ENCODE measurements around the gene ZNF19. TPM values are rescaled to one million over a fixed set of nuclear protein-coding genes. Genes with fewer than 3 reads are reported as not detected.

Gene ZNF19
- total RNA-seq, 1 experiment from 2014 or later = 4.7 TPM

- peaks cover 3% of the 10 kb centered on the region; the same call in 1 of the 2 replicates for H3K27me3 Mint-ChIP-seq (ENCODE audit: low read depth)
- H2AK5ac ChIP-seq (ENCODE audit: insufficient read length, low read length) = no peak overlapping the region
- no peaks in the 10 kb centered on the region for H3K27me3 ChIP-seq (ENCODE audit: insufficient read depth, low read length)
- no peak overlapping the region for H3K18ac ChIP-seq (ENCODE audit: insufficient read length, low read depth, low read length)
- H3K4me1 Mint-ChIP-seq = no peaks in the 10 kb centered on the region
- no peak overlapping the region for H4K8ac ChIP-seq (replicated peaks; ENCODE audit: insufficient read length, low read depth, low read length)
- no peaks in the 10 kb centered on the region for H4K20me1 ChIP-seq (ENCODE audit: control insufficient read depth, insufficient read depth, insufficient read length)
- no peaks in the 10 kb centered on the region for H3K79me1 ChIP-seq (ENCODE audit: insufficient read depth, low read depth, low read length, poor library complexity, severe bottlenecking)
- TF ChIP-seq CTCF (conservative IDR thresholded peaks at IDR 0.05) = peak; percentile 82
- H2BK120ac ChIP-seq (ENCODE audit: low read depth, low read length, poor library complexity, severe bottlenecking) = no peak overlapping the region
- H3K36me3 Mint-ChIP-seq (ENCODE audit: insufficient read depth in 1 of 3, low read depth in 3 of 3) = no peaks in the 10 kb centered on the region
- DNase-seq = peak; percentile 40
- H3K4me2 ChIP-seq (ENCODE audit: insufficient read depth, insufficient read length, low read length) = no peak overlapping the region
- H3K14ac ChIP-seq (ENCODE audit: insufficient read depth, low read length) = no peak overlapping the region
- H4K91ac ChIP-seq (ENCODE audit: insufficient read length, low read depth, low read length) = no peak overlapping the region
- H3K27ac Mint-ChIP-seq = no peak overlapping the region
- no peak overlapping the region for H2BK20ac ChIP-seq (ENCODE audit: low read depth, low read length, poor library complexity, severe bottlenecking)
- no peaks in the 10 kb centered on the region for H3K79me2 ChIP-seq (ENCODE audit: insufficient read depth, low read length)
- no peak overlapping the region for H2BK15ac ChIP-seq (ENCODE audit: low read depth, low read length)
- H3K4me3 Mint-ChIP-seq = no peak overlapping the region
- H2BK5ac ChIP-seq (ENCODE audit: insufficient read length, low read length) = no peak overlapping the region
- H2AFZ ChIP-seq (ENCODE audit: low read length) = no peak overlapping the region
- H4K5ac ChIP-seq (ENCODE audit: insufficient read length, low read depth, low read length) = no peak overlapping the region
- H3K23me2 ChIP-seq (ENCODE audit: insufficient read length, low read depth, low read length, poor library complexity, severe bottlenecking) = no peaks in the 10 kb centered on the region
- no peak overlapping the region for H3K4ac ChIP-seq (ENCODE audit: low read depth, low read length)
- no peak overlapping the region for H2BK12ac ChIP-seq (ENCODE audit: insufficient read length, low read depth, low read length)
- WGBS (ENCODE audit: extremely low coverage, insufficient read length, low lambda C conversion rate) = no CpG with 5 or more reads among the region's 3 CpGs
- peaks cover 0 to 3% of the 10 kb centered on the region in 2 experiments; a peak in 1 of 5 replicates for H3K9me3 Mint-ChIP-seq
- H3K9me3 ChIP-seq (ENCODE audit: control insufficient read depth, low read depth, low read length) = no peaks in the 10 kb centered on the region
- H3K56ac ChIP-seq (ENCODE audit: insufficient read length, low read depth, low read length) = no peak overlapping the region
- no peaks in the 10 kb centered on the region for H3K4me1 ChIP-seq (ENCODE audit: insufficient read depth, low read length)
- H3T11ph ChIP-seq (ENCODE audit: low read length) = no peak overlapping the region
- H3K27ac ChIP-seq (ENCODE audit: insufficient read length, low read depth, low read length) = no peak overlapping the region
- no peak overlapping the region for H3K23ac ChIP-seq (ENCODE audit: insufficient read length, low read depth, low read length)
- no peak overlapping the region for H3K9ac ChIP-seq (ENCODE audit: extremely low read depth, insufficient read length, low read length)
These were observed 10.7 kb upstream of the ZNF19 start for GRCh38 chr16:71499775-71500364.

All from H9 (cell line).